ENCODE results near the gene LYZL4. TPM values are rescaled to one million over a fixed set of nuclear protein-coding genes. Genes with fewer than 3 reads are reported as not detected.

The LYZL4 gene, protein sequence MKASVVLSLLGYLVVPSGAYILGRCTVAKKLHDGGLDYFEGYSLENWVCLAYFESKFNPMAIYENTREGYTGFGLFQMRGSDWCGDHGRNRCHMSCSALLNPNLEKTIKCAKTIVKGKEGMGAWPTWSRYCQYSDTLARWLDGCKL
- total RNA-seq = not detected in 2 replicates

DNA sequence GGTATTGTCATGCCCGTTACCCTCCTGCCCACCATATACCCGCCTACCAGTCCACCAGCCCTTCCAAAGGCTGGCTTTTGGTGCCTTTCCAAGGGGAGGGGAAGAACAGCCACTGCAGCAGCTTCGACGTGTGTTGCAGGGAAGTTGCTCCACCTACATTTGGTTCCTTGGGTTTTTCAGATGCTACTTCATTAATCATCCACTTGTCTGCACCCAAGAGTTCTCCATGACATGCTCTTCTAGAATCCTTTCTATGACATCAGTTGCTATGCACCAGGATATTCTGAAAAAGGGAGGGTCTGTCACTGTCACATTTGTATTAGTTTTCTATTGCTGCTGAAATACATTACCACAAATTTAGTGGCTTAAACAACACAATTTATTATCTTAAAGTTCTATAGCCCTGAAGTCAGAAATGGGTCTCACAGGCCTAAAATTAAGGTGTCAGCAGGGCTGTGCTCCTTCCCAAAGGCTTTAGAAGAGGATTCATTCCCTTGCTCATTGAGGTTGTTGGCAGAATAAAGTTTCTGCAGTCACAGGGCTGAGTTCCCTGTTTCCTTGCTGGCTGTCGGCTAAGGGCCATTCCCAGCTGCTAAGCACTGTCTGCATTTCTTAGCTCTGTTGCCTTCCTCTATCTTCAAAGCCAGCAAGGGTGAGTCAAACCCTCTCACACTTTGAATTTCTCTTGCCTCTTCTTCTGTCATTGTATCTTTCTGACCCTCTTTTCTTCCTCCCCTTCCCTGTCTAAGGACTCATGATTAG, at the start of gene LYZL4:
TSS of gene LYZL4 (minus strand) at position 241 of the 762 bp plus-strand sequence. CDS start 3,359 bp downstream, outside the sequence.

Other genes with a start within 250 kb of the LYZL4 start
- gene CCK, start 144.4 kb downstream of the LYZL4 start, total RNA-seq = 0.19 TPM in 1 of 2 replicates, not detected in the other
- gene VIPR1, start 92.0 kb upstream of the LYZL4 start, total RNA-seq = 0.26 and 1.4 TPM in 2 replicates
- 61.0 and 62.5 TPM in 2 replicates for gene SEC22C, start 171.4 kb upstream of the LYZL4 start, total RNA-seq
- gene SS18L2, start 180.2 kb upstream of the LYZL4 start, total RNA-seq = 16.2 and 16.8 TPM in 2 replicates
- gene NKTR, start 190.1 kb upstream of the LYZL4 start, total RNA-seq = 44.1 and 59.3 TPM in 2 replicates
- gene ZBTB47, start 243.1 kb upstream of the LYZL4 start, total RNA-seq = 42.4 and 48.6 TPM in 2 replicates

All from aortic smooth muscle cell (primary cell).